Endothelial cell of umbilical vein (primary cell): Measurements from ENCODE around the gene DOCK4. TPM values are rescaled to one million over a fixed set of nuclear protein-coding genes. Genes with fewer than 3 reads are reported as not detected.

ENCODE experiments used
- BruUV-seq: library from RNA; stranded (reverse); fragments of 400-500 nt; replicated peaks from 2 replicates; lab custom pipeline; 2021; lab: Mats Ljungman, UMichigan
- CTCF ChIA-PET: fragments of 300-600, 350-600 bp; sonication (Branson Sonifier 250); formaldehyde crosslinking; loops from one replicate; lab custom pipeline; 2021; ENCODE audit warnings: antibody characterized with exemption, inconsistent platforms; lab: Charles Lee
- POLR2A ChIA-PET: fragments of 300-600, 350-600 bp; sonication (Branson Sonifier 250); formaldehyde crosslinking; loops from one replicate; lab custom pipeline; 2021; ENCODE audit warnings: antibody characterized with exemption, inconsistent platforms; lab: Charles Lee
- DNase-seq: peaks from one replicate; pipeline ENCODE4 v3.0.0-alpha.2; 2011; ENCODE audit warnings: low read depth, low spot score
- FAIRE-seq: peaks from 2 replicates; lab custom pipeline; 2011; peaks lifted over from hg19 to GRCh38; lab: Jason Lieb, UNC
- H2AFZ ChIP-seq: 2 replicates; pipeline ENCODE4 v1.6.0; 2012; ENCODE audit warnings: low read depth, low read length, control low read depth, inconsistent platforms
- H3K27ac ChIP-seq: 2 replicates; pipeline ENCODE4 v1.5.1; 2011; ENCODE audit warnings: low read depth, mild to moderate bottlenecking, control low read depth, low read length, moderate library complexity; ENCODE audit not compliant: insufficient read depth
- H3K27me3 ChIP-seq, 2 experiments: 2 replicates each; pipeline versions ENCODE4 v1.6.0 to v1.6.1; 2011; ENCODE audit warnings: low read length in 2 of 2, mixed read lengths in 1 of 2; ENCODE audit not compliant: control insufficient read depth in 2 of 2, insufficient read depth in 2 of 2
- H3K36me3 ChIP-seq, 2 experiments: 2 replicates in 1 of 2; 3 replicates in 1 of 2; pipeline ENCODE4 v1.5.1; 2011; ENCODE audit warnings: low read length in 2 of 2, mild to moderate bottlenecking in 1 of 2, moderate library complexity in 1 of 2; ENCODE audit not compliant: control insufficient read depth in 2 of 2, insufficient read depth in 2 of 2; ENCODE audit errors: extremely low read depth in 1 of 2
- H3K4me1 ChIP-seq: 3 replicates; pipeline ENCODE4 v1.5.1; 2011; ENCODE audit warnings: mild to moderate bottlenecking, low read length; ENCODE audit not compliant: control insufficient read depth, insufficient read depth; ENCODE audit errors: extremely low read depth
- H3K4me2 ChIP-seq: 2 replicates; pipeline ENCODE4 v1.6.1; 2011; ENCODE audit warnings: low read length, control low read depth, mixed read lengths; ENCODE audit not compliant: insufficient read depth
- H3K4me3 ChIP-seq, 3 experiments: fragments of 200-600 bp in 1 of 3; sonication (generic), shearing (Covaris generic) in 1 of 3; replicated peaks in 1 of 3; 2 replicates each; pipeline ENCODE4 v1.5.1; 2011 to 2016; ENCODE audit warnings: control low read depth in 3 of 3, low read length in 3 of 3, mild to moderate bottlenecking in 2 of 3, inconsistent platforms in 1 of 3, low read depth in 1 of 3, moderate library complexity in 1 of 3; ENCODE audit not compliant: insufficient read depth in 1 of 3
- H3K79me2 ChIP-seq: 2 replicates; pipeline ENCODE4 v1.6.0; 2012; ENCODE audit warnings: low read length, inconsistent platforms; ENCODE audit not compliant: control insufficient read depth, insufficient read depth
- H3K9ac ChIP-seq: replicated peaks from 2 replicates; pipeline ENCODE3; 2011; ENCODE audit warnings: low read length, control low read depth; ENCODE audit not compliant: insufficient read depth; ENCODE audit errors: extremely low read depth
- H3K9me1 ChIP-seq: replicated peaks from 3 replicates; pipeline ENCODE4 v1.6.0; 2011; ENCODE audit warnings: mild to moderate bottlenecking, low read length; ENCODE audit not compliant: control insufficient read depth, insufficient read depth; ENCODE audit errors: extremely low read depth
- H3K9me3 ChIP-seq: replicated peaks from 2 replicates; pipeline ENCODE4 v1.5.1; 2012; ENCODE audit warnings: low read length, inconsistent platforms; ENCODE audit not compliant: control insufficient read depth, insufficient read depth
- H4K20me1 ChIP-seq: replicated peaks from 2 replicates; pipeline ENCODE3; 2011; ENCODE audit warnings: mild to moderate bottlenecking, low read length; ENCODE audit not compliant: control insufficient read depth, insufficient read depth; ENCODE audit errors: extremely low read depth
- CTCF ChIP-seq, 2 donors: IDR thresholded peaks; 1 replicate in 1 of 2; 2 replicates in 1 of 2; pipeline ENCODE4 v1.5.1; 2011; ENCODE audit warnings: low read length in 2 of 2, mild to moderate bottlenecking in 2 of 2, moderate library complexity in 2 of 2, control low read depth in 1 of 2, inconsistent platforms in 1 of 2, low read depth in 1 of 2; ENCODE audit not compliant: insufficient read depth in 1 of 2; ENCODE audit errors: extremely low read depth in 1 of 2
- EZH2 ChIP-seq: IDR thresholded peaks from 2 replicates; pipeline ENCODE4 v1.6.1; 2012; ENCODE audit warnings: borderline replicate concordance, low read depth, mild to moderate bottlenecking, moderate library complexity, low read length, inconsistent platforms; ENCODE audit not compliant: severe bottlenecking
- FOS ChIP-seq: IDR thresholded peaks from 2 replicates; pipeline ENCODE4 v1.6.1; 2011; ENCODE audit warnings: mild to moderate bottlenecking, low read length, moderate library complexity, borderline replicate concordance; ENCODE audit not compliant: insufficient read depth
- GATA2 ChIP-seq: IDR thresholded peaks from 2 replicates; pipeline ENCODE4 v1.7.0; 2011; ENCODE audit warnings: low read depth, mild to moderate bottlenecking, moderate library complexity, mixed read lengths, low read length; ENCODE audit not compliant: insufficient read length, insufficient read depth
- JUN ChIP-seq: IDR thresholded peaks from 2 replicates; pipeline ENCODE4 v1.6.1; 2011; ENCODE audit warnings: borderline replicate concordance, low read depth; ENCODE audit not compliant: insufficient read length, insufficient read depth
- MAX ChIP-seq: IDR thresholded peaks from 2 replicates; pipeline ENCODE4 v1.6.1; 2011; ENCODE audit not compliant: insufficient read depth, insufficient read length
- MYC ChIP-seq: IDR thresholded peaks from one replicate; pipeline ENCODE4 v1.6.1; 2011; ENCODE audit warnings: mild to moderate bottlenecking, low read depth, low read length
- POLR2A ChIP-seq: IDR thresholded peaks from 2 replicates; pipeline ENCODE4 v1.6.1; 2012; ENCODE audit warnings: low read depth, mild to moderate bottlenecking, control low read depth, low read length
- POLR2AphosphoS5 ChIP-seq: IDR thresholded peaks from 2 replicates; pipeline ENCODE4 v1.6.1; 2012; ENCODE audit warnings: low read depth, mild to moderate bottlenecking, control low read depth, low read length, moderate library complexity; ENCODE audit not compliant: insufficient read depth
- dilution Hi-C: fragments of 300-500 bp; cut with MboI; formaldehyde crosslinking; loops from one replicate; pipeline ENCODE4 v1.15.0; 2019; ENCODE audit warnings: low sequenced_read_pairs; ENCODE audit not compliant: extremely low pct_ligation_motif_present
- intact Hi-C: fragments of 100-400 bp; cut with micrococcal nuclease; formaldehyde crosslinking; loops from one replicate; pipeline ENCODE4 v1.10.0; 2022
- polyA plus RNA-seq, 4 experiments: library from polyadenylated mRNA; depleted of rRNA in 3 of 4; stranded (reverse) in 3 of 4; unstranded in 1 of 4; fragments of >200 nt; gene quantifications; 2 replicates each; pipeline versions ENCODE4 v1.2.1 to v1.2.3, GENCODE V29; 2011 to 2012; ENCODE audit warnings: missing spikeins in 1 of 4
- total RNA-seq: library from RNA; stranded (reverse); gene quantifications from 2 replicates; pipeline ENCODE4 v1.2.3, GENCODE V29; 2021

DOCK4 gene
- total and polyA plus RNA-seq, 2 donors (not counting 3 experiments of a cell fraction or from before 2014, with no cell fraction given): 47.4 to 164 TPM

- Histone ChIP-seq H3K4me1 (peaks cover 7% of the 10 kb centered on the region), H3K27ac (no peak overlapping the region), H2AFZ (no peak overlapping the region), H3K4me2 (no peak overlapping the region), H3K9me3 (no peaks in the 10 kb centered on the region), H3K36me3 (peaks cover 0 to 2% of the 10 kb centered on the region in 2 experiments), H3K9ac (no peak overlapping the region), H3K4me3 (no peak overlapping the region), H3K27me3 (no peaks in the 10 kb centered on the region), H3K79me2 (peaks cover 100% of the 10 kb centered on the region), H4K20me1 (peaks cover 15% of the 10 kb centered on the region), H3K9me1 (peaks cover 4% of the 10 kb centered on the region)
- dilution Hi-C loops: no loop called here
- TF ChIP-seq GATA2 (no peak), CTCF (IDR thresholded peaks at IDR 0.05; ENCODE audit: extremely low read depth in 1 of 2, insufficient read depth in 1 of 2, low read depth in 1 of 2, low read length in 2 of 2) (no peak), MYC (no peak), MAX (no peak), JUN (no peak), EZH2 (no peak), FOS (no peak), POLR2AphosphoS5 (no peak), POLR2A (no peak)
- FAIRE-seq (no peak), DNase-seq (no peak)
- ChIA-PET POLR2A (interaction anchor here (1.2 kb wide), 1 partner anchor 8 kb away, joined by 4 read pairs; no protein-coding TSS in a partner anchor), CTCF (interaction anchor here (0.6 to 2.2 kb wide), 5 partner anchors 9 to 83 kb away, joined by 3 to 7 read pairs (median 5); no protein-coding TSS in a partner anchor)
- intact Hi-C loops: no loop called here
- no TSS peak for BruUV-seq
Measured at GRCh38 chr7:112150823-112151641, 55.2 kb downstream of the DOCK4 start.
